Peyer's patch (tissue), 4 donors: Measurements from ENCODE around the gene PTPRR.

Experiments used
- POLR2A ChIP-seq, 2 donors: fragments of 450-650 bp; IDR thresholded peaks; one replicate each; pipeline ENCODE4 v1.5.1; 2017; ENCODE audit warnings: antibody characterized with exemption in 2 of 2, mild to moderate bottlenecking in 2 of 2, moderate library complexity in 2 of 2
- TF ChIP-seq, protein P1 (sequence below), 6 experiments: fragments of 450-650 bp in 4 of 6; fragments of 200-600 bp in 2 of 6; sonication (generic) in 1 of 6; IDR thresholded peaks; one replicate each; pipeline ENCODE4 v1.5.1; 2017 to 2019; ENCODE audit warnings: antibody characterized with exemption in 6 of 6, mild to moderate bottlenecking in 3 of 6, moderate library complexity in 1 of 6

DNA sequence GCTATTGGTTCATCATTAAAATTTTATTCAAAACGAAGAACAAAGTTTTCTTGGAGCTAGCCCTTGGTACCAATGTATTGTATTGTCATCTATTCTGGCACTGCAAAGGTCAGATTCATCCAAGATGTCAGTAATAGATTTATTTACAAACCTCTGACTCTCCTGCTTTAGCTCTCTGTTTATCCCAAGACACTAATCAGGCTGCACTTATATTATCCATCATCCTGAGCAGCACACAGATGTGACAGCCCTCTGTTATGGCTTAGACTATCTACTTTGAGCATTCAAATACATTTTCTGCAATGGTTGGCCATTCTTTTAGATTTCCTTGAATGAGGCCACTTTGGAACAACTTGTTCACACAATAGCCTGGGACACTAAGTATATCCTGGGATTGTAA, 5.0 kb upstream of the PTPRR start:
- TF ChIP-seq, protein P1, sequence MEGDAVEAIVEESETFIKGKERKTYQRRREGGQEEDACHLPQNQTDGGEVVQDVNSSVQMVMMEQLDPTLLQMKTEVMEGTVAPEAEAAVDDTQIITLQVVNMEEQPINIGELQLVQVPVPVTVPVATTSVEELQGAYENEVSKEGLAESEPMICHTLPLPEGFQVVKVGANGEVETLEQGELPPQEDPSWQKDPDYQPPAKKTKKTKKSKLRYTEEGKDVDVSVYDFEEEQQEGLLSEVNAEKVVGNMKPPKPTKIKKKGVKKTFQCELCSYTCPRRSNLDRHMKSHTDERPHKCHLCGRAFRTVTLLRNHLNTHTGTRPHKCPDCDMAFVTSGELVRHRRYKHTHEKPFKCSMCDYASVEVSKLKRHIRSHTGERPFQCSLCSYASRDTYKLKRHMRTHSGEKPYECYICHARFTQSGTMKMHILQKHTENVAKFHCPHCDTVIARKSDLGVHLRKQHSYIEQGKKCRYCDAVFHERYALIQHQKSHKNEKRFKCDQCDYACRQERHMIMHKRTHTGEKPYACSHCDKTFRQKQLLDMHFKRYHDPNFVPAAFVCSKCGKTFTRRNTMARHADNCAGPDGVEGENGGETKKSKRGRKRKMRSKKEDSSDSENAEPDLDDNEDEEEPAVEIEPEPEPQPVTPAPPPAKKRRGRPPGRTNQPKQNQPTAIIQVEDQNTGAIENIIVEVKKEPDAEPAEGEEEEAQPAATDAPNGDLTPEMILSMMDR (IDR thresholded peaks at IDR 0.05), result no peak
- TF ChIP-seq POLR2A (IDR thresholded peaks at IDR 0.05), result no peak
